Osteocyte (in vitro differentiated cells): ENCODE measurements around the gene REC114. TPM values are rescaled to one million over a fixed set of nuclear protein-coding genes. Genes with fewer than 3 reads are reported as not detected.

Experiments
- DNase-seq: peaks from one replicate; pipeline ENCODE4 v3.0.0; 2021; ENCODE audit warnings: mixed read lengths; ENCODE audit not compliant: unreplicated experiment; ENCODE audit errors: extremely low spot score
- H3K27ac Mint-ChIP-seq: one replicate; pipeline ENCODE4 v1.8.0; 2021; ENCODE audit warnings: mild to moderate bottlenecking, mixed read lengths; ENCODE audit not compliant: unreplicated experiment
- H3K27me3 Mint-ChIP-seq: one replicate; pipeline ENCODE4 v1.8.0; 2021; ENCODE audit warnings: mixed read lengths; ENCODE audit not compliant: unreplicated experiment
- H3K36me3 Mint-ChIP-seq: one replicate; pipeline ENCODE4 v1.8.0; 2021; ENCODE audit warnings: mixed read lengths; ENCODE audit not compliant: unreplicated experiment
- H3K4me1 Mint-ChIP-seq: one replicate; pipeline ENCODE4 v1.8.0; 2021; ENCODE audit warnings: mixed read lengths; ENCODE audit not compliant: unreplicated experiment
- H3K4me3 Mint-ChIP-seq: one replicate; pipeline ENCODE4 v1.8.0; 2021; ENCODE audit warnings: mild to moderate bottlenecking, moderate library complexity, mixed read lengths; ENCODE audit not compliant: unreplicated experiment
- H3K9me3 Mint-ChIP-seq: one replicate; pipeline ENCODE4 v1.8.0; 2021; ENCODE audit warnings: mixed read lengths; ENCODE audit not compliant: unreplicated experiment
- CTCF ChIP-seq: fragments of 200-600 bp; sonication (generic); IDR thresholded peaks from 2 replicates; pipeline ENCODE4 v1.5.0; 2021; ENCODE audit warnings: antibody characterized with exemption, mild to moderate bottlenecking, moderate library complexity
- total RNA-seq: library from RNA; stranded (reverse); gene quantifications from 2 replicates; pipeline ENCODE4 v1.2.1, GENCODE V29; 2021

Gene REC114
- total RNA-seq, 1 donor from 2014 or later: not detected

GRCh38 chr15:73560501-73561117, 117.6 kb downstream of the REC114 start:
- Mint-ChIP-seq H3K9me3 (no peaks in the 10 kb centered on the region), H3K4me3 (no peak overlapping the region), H3K4me1 (peaks cover 20% of the 10 kb centered on the region), H3K27me3 (no peaks in the 10 kb centered on the region), H3K36me3 (peaks cover 35% of the 10 kb centered on the region), H3K27ac (peak overlapping the region; percentile 58)
- peak; percentile 74 for TF ChIP-seq CTCF
- DNase-seq: no peak

- Mint-ChIP-seq H3K4me3 (no peak overlapping the region), H3K36me3 (peaks cover 17% of the 10 kb centered on the region), H3K27ac (peak overlapping the region; percentile 42), H3K27me3 (no peaks in the 10 kb centered on the region), H3K4me1 (peaks cover 24% of the 10 kb centered on the region), H3K9me3 (no peaks in the 10 kb centered on the region)
- peak; percentile 34 for TF ChIP-seq CTCF
- DNase-seq: no peak
Observed at GRCh38 chr15:73564255-73564654, 121.3 kb downstream of the REC114 start.

GRCh38 chr15:73567020-73567419, 124.1 kb downstream of the REC114 start:
- Mint-ChIP-seq H3K27me3 (no peaks in the 10 kb centered on the region), H3K36me3 (peaks cover 29% of the 10 kb centered on the region)

GRCh38 chr15:73568564-73569280, 125.8 kb downstream of the REC114 start:
- no peak for DNase-seq
- Mint-ChIP-seq H3K27ac (no peak overlapping the region), H3K27me3 (no peaks in the 10 kb centered on the region), H3K4me3 (no peak overlapping the region), H3K9me3 (no peaks in the 10 kb centered on the region), H3K36me3 (peaks cover 33% of the 10 kb centered on the region), H3K4me1 (peaks cover 25% of the 10 kb centered on the region)
- TF ChIP-seq CTCF: no peak

More at GRCh38 chr15:73567020-73567419, 124.1 kb downstream of the REC114 start:
- no peaks in the 10 kb centered on the region for H3K9me3 Mint-ChIP-seq
- TF ChIP-seq CTCF: no peak
- H3K4me3 Mint-ChIP-seq: no peak overlapping the region
- H3K4me1 Mint-ChIP-seq: peaks cover 26% of the 10 kb centered on the region
- no peak for DNase-seq
- H3K27ac Mint-ChIP-seq: no peak overlapping the region

- no peak overlapping the region for H3K27ac Mint-ChIP-seq
- peaks cover 19% of the 10 kb centered on the region for H3K4me1 Mint-ChIP-seq
- no peak for TF ChIP-seq CTCF
- no peaks in the 10 kb centered on the region for H3K27me3 Mint-ChIP-seq
- H3K36me3 Mint-ChIP-seq: peaks cover 38% of the 10 kb centered on the region
- H3K9me3 Mint-ChIP-seq: no peaks in the 10 kb centered on the region
- no peak overlapping the region for H3K4me3 Mint-ChIP-seq
- DNase-seq: no peak
Observed at GRCh38 chr15:73569361-73569760, 126.4 kb downstream of the REC114 start.
